Testis (tissue), 2 donors: Measurements from ENCODE around the gene OTOL1.

ENCODE experiments used
- POLR2A ChIP-seq: fragments of 450-650 bp; IDR thresholded peaks from one replicate; pipeline ENCODE4 v1.6.1; 2017; ENCODE audit warnings: antibody characterized with exemption, mild to moderate bottlenecking, moderate library complexity
- TF ChIP-seq, protein P1 (sequence below), 3 experiments: fragments of 450-650 bp in 2 of 3; fragments of 200-600 bp in 1 of 3; sonication (generic) in 1 of 3; IDR thresholded peaks; one replicate each; pipeline ENCODE4 v1.5.1; 2016 to 2019; ENCODE audit warnings: antibody characterized with exemption in 3 of 3, mild to moderate bottlenecking in 2 of 3, moderate library complexity in 1 of 3

DNA sequence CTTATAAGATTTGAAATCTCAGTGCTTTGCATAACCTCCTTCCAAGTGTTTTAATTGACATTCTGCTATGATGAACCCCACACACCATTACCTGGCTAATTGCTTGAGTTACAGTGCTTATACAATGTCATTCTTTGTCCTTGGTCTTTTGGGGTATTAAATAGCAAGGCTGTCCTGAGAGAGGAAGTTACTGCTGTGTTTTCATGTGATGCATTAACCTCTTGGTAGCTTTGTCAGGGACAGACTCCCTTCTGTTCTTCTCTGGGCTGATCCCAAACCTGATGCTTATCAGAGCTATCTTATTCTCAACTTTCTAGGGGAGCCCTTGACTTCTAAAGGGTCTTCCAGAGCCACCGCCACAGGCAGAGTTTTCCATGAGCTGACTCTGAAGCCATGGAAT lies 12.4 kb upstream of the OTOL1 start:
- no peak for TF ChIP-seq POLR2A
- TF ChIP-seq, protein P1, sequence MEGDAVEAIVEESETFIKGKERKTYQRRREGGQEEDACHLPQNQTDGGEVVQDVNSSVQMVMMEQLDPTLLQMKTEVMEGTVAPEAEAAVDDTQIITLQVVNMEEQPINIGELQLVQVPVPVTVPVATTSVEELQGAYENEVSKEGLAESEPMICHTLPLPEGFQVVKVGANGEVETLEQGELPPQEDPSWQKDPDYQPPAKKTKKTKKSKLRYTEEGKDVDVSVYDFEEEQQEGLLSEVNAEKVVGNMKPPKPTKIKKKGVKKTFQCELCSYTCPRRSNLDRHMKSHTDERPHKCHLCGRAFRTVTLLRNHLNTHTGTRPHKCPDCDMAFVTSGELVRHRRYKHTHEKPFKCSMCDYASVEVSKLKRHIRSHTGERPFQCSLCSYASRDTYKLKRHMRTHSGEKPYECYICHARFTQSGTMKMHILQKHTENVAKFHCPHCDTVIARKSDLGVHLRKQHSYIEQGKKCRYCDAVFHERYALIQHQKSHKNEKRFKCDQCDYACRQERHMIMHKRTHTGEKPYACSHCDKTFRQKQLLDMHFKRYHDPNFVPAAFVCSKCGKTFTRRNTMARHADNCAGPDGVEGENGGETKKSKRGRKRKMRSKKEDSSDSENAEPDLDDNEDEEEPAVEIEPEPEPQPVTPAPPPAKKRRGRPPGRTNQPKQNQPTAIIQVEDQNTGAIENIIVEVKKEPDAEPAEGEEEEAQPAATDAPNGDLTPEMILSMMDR (IDR thresholded peaks at IDR 0.05), result no peak
